ENCODE results near the gene PDGFD.

DNA sequence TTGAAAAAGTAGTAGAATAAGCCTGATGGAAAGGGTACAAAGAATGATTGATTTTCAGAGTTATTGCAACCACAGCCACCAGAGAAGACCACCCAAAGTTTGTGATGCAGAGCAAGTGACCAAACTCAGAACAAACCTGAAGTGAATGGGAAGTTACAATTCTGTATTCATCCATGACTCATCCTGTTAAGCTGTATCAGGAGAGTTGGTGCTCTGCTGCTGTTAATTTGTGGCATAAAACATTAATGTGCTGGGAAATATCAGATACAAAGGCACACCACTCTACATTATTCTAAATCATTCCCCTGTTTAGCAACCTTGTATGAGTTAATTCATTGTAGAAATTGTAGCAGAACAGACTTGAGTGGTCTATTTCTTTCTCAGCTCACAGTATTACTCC, 19.6 kb upstream of the PDGFD start:
- TF ChIP-seq TAF1 (IDR thresholded peaks at IDR 0.05; ENCODE audit: borderline replicate concordance, low read depth, low read length): no peak
- no peak for TF ChIP-seq POLR2A (IDR thresholded peaks at IDR 0.05; ENCODE audit: low read depth, low read length)

All from GM12892 (cell line).